ENCODE measurements around the gene DNMT3A.
"Not testable (repeated sequence)": the region's sequence is repeated elsewhere in the genome, so short reads cannot be mapped to it uniquely, and the experiment has no call there.

- TF ChIP-seq EZH2 (IDR thresholded peaks at IDR 0.05; ENCODE audit: low read depth, low read length, severe bottlenecking); TAF1 (IDR thresholded peaks at IDR 0.05; ENCODE audit: low read depth, low read length); ATF3 (IDR thresholded peaks at IDR 0.05; ENCODE audit: insufficient read depth, low read depth, low read length): not testable (repeated sequence)
Measured at GRCh38 chr2:25210923-25211322, 130.8 kb downstream of the DNMT3A start.
